Measurements from ENCODE around the gene FGF21.

DNA sequence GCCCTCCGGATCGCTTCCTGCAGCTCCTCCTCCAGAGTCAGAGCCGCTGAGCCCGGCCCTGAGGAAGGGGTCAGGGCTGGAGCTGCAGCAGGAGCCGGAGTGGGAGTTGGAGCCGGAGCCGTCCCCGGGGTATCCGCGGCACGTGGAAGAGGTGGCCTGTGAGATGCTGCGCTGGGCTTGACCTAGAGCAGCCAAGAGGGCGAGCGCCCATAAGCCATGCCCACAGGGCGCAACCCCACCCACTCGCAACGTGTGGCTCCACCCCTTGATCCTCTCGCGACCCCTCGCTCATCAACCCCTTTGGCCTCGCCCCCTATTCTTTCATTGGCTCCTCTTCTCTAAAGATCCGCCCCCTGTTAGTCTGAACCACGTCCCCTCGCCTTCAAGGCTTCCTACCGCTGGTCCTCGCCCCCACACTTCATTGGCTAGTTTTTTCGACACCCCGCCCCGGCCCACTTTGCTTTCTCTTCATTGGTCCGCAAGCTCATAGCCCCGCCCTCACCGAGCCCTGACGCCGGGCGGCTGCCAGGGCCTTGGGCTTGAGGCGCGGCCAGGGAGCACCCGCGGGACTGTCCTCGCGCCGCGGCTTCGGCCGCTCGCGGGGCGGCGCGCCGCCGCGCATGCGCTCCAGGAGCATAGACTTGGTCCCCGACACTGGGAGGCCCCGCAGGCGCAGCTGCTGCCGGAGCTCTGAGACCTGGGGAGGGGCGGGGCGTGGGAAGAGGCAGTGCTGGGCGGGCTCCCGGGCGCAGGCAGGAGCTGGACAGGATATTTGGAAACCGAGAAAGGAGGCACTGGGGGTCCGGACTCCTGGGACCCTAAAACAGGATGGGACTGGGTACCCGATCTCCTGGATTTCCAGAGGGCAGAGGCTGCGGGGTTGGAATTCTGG, 41.2 kb upstream of the FGF21 start:
- TF ChIP-seq, protein P1, sequence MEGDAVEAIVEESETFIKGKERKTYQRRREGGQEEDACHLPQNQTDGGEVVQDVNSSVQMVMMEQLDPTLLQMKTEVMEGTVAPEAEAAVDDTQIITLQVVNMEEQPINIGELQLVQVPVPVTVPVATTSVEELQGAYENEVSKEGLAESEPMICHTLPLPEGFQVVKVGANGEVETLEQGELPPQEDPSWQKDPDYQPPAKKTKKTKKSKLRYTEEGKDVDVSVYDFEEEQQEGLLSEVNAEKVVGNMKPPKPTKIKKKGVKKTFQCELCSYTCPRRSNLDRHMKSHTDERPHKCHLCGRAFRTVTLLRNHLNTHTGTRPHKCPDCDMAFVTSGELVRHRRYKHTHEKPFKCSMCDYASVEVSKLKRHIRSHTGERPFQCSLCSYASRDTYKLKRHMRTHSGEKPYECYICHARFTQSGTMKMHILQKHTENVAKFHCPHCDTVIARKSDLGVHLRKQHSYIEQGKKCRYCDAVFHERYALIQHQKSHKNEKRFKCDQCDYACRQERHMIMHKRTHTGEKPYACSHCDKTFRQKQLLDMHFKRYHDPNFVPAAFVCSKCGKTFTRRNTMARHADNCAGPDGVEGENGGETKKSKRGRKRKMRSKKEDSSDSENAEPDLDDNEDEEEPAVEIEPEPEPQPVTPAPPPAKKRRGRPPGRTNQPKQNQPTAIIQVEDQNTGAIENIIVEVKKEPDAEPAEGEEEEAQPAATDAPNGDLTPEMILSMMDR (IDR thresholded peaks at IDR 0.05): peak in 2 of 5 experiments; percentile 13 to 41
- TF ChIP-seq EP300 (IDR thresholded peaks at IDR 0.05): peak; percentile 23 to 39
